Measurements from ENCODE around the gene SART3.

DNA sequence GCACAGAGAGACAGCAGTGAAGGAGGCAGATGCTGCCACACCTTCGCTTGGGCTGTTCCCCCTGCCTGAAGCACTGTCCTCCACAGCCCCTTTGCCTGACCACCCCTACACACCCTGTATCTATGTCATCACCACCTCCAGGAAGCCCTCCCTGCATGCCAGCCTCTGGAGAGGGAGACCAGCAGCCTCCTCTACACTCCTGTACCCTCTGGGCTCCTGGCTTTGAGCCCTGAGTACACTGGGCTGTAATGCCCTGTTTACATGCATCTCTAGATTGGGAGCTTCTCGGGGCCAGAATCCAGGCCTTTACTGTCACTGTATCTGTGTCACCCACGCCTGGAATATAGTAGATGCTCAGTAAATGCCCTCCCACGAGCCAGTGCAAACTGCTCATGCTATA is 42.8 kb upstream of the SART3 start:
- TF ChIP-seq, protein P1, sequence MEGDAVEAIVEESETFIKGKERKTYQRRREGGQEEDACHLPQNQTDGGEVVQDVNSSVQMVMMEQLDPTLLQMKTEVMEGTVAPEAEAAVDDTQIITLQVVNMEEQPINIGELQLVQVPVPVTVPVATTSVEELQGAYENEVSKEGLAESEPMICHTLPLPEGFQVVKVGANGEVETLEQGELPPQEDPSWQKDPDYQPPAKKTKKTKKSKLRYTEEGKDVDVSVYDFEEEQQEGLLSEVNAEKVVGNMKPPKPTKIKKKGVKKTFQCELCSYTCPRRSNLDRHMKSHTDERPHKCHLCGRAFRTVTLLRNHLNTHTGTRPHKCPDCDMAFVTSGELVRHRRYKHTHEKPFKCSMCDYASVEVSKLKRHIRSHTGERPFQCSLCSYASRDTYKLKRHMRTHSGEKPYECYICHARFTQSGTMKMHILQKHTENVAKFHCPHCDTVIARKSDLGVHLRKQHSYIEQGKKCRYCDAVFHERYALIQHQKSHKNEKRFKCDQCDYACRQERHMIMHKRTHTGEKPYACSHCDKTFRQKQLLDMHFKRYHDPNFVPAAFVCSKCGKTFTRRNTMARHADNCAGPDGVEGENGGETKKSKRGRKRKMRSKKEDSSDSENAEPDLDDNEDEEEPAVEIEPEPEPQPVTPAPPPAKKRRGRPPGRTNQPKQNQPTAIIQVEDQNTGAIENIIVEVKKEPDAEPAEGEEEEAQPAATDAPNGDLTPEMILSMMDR (CRISPR knock-in tag; IDR thresholded peaks at IDR 0.05), result no peak
- TF ChIP-seq CBX5 (CRISPR knock-in tag; IDR thresholded peaks at IDR 0.05; ENCODE audit: borderline replicate concordance) (no peak), REL (CRISPR knock-in tag; conservative IDR thresholded peaks at IDR 0.05) (no peak), ZNF354B (CRISPR knock-in tag; IDR thresholded peaks at IDR 0.05) (no peak), NPAS2 (CRISPR knock-in tag; IDR thresholded peaks at IDR 0.05; ENCODE audit: borderline replicate concordance) (no peak), EP300 (IDR thresholded peaks at IDR 0.05; ENCODE audit: low read depth in 2 of 2, low read length in 2 of 2) (no peak), EP300 (CRISPR knock-in tag; IDR thresholded peaks at IDR 0.05; ENCODE audit: borderline replicate concordance) (no peak), ZNF879 (CRISPR knock-in tag; IDR thresholded peaks at IDR 0.05) (no peak), ZNF136 (CRISPR knock-in tag; IDR thresholded peaks at IDR 0.05; ENCODE audit: low read depth) (no peak), POLR2A (IDR thresholded peaks at IDR 0.05; ENCODE audit: insufficient read depth in 1 of 2, low read depth in 2 of 2, low read length in 2 of 2) (no peak), SYNCRIP (IDR thresholded peaks at IDR 0.05; ENCODE audit: insufficient read depth, low read depth, low read length) (no peak), NBN (conservative IDR thresholded peaks at IDR 0.05) (no peak), FOXA3 (CRISPR knock-in tag; IDR thresholded peaks at IDR 0.05) (no peak), PHF21A (CRISPR knock-in tag; IDR thresholded peaks at IDR 0.05) (no peak)
- TF ChIP-seq, protein P2, sequence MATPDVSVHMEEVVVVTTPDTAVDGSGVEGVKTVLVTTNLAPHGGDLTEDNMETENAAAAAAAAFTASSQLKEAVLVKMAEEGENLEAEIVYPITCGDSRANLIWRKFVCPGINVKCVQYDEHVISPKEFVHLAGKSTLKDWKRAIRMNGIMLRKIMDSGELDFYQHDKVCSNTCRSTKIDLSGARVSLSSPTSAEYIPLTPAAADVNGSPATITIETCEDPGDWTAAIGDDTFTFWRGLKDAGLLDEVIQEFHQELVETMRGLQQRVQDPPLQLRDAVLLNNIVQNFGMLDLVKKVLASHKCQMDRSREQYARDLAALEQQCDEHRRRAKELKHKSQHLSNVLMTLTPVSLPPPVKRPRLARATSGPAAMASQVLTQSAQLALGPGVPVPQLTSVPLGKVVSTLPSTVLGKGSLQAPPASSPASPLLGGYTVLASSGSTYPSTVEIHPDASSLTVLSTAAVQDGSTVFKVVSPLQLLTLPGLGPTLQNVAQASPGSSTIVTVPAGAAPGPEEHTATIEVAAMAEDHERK (CRISPR knock-in tag; IDR thresholded peaks at IDR 0.05; ENCODE audit: low read depth), result no peak

Data from HepG2 (cell line).